ENCODE data around the gene USH2A.

Gene USH2A

GRCh38 chr1:215776336-215776735, 646.9 kb downstream of the USH2A start:
- no peak for DNase-seq

- DNase-seq: no peak
These were observed 651.1 kb downstream of the USH2A start for GRCh38 chr1:215772151-215772550.

GRCh38 chr1:215768303-215768702, 654.9 kb downstream of the USH2A start:
- DNase-seq: no peak

GRCh38 chr1:215767761-215768160, 655.5 kb downstream of the USH2A start:
- no peak for DNase-seq

- DNase-seq: no peak
These were observed 656.7 kb downstream of the USH2A start for GRCh38 chr1:215766521-215766920.

- no peak for DNase-seq
These were observed 657.4 kb downstream of the USH2A start for GRCh38 chr1:215765833-215766232.

GRCh38 chr1:215761446-215761845, 661.8 kb downstream of the USH2A start:
- no peak for DNase-seq

GRCh38 chr1:215754112-215754511, 669.1 kb downstream of the USH2A start:
- no peak for DNase-seq

GRCh38 chr1:215749414-215749813, 673.8 kb downstream of the USH2A start:
- DNase-seq: no peak

GRCh38 chr1:215748431-215748830, 674.8 kb downstream of the USH2A start:
- DNase-seq: no peak

GRCh38 chr1:215744419-215744818, 678.8 kb downstream of the USH2A start:
- DNase-seq: no peak

GRCh38 chr1:215739025-215739424, 684.2 kb downstream of the USH2A start:
- DNase-seq: no peak

- no peak for DNase-seq
These were observed 691.5 kb downstream of the USH2A start for GRCh38 chr1:215731699-215732098.

- no peak for DNase-seq
These were observed 692.6 kb downstream of the USH2A start for GRCh38 chr1:215730600-215730999.

GRCh38 chr1:215728169-215728568, 695.1 kb downstream of the USH2A start:
- DNase-seq: no peak

GRCh38 chr1:215720126-215720525, 703.1 kb downstream of the USH2A start:
- DNase-seq: no peak

GRCh38 chr1:215719552-215719951, 703.7 kb downstream of the USH2A start:
- DNase-seq: no peak

- DNase-seq: no peak
These were observed 704.5 kb downstream of the USH2A start for GRCh38 chr1:215718575-215719287.

GRCh38 chr1:215717677-215718426, 705.4 kb downstream of the USH2A start:
- DNase-seq: no peak

GRCh38 chr1:215710899-215711225, 712.4 kb downstream of the USH2A start:
- no peak for DNase-seq

GRCh38 chr1:215710036-215710898, 713.0 kb downstream of the USH2A start:
- peak; percentile 52 for DNase-seq

- no peak for DNase-seq
These were observed 719.0 kb downstream of the USH2A start for GRCh38 chr1:215704089-215704860.

- DNase-seq: no peak
These were observed 741.0 kb downstream of the USH2A start for GRCh38 chr1:215682232-215682631.

Data from activated CD4-positive, alpha-beta T cell treated with anti-CD3 and anti-CD28 coated beads, Interleukin-2, Interleukin-6, amounts not matched to agents 100 ng/mL and 50 ng/mL, durations not matched to agents 16 hours and 8 hours (primary cell).